Fibroblast of skin of back (primary cell): ENCODE measurements around the gene PDE2A.

Experiments
- DNase-seq: peaks from one replicate; pipeline ENCODE4 v3.0.0-alpha.2; 2013

Gene PDE2A

GRCh38 chr11:72541257-72541974, 132.8 kb downstream of the PDE2A start:
- DNase-seq, result no peak

- no peak for DNase-seq
These were observed 137.2 kb downstream of the PDE2A start for GRCh38 chr11:72537051-72537450.

GRCh38 chr11:72535194-72535547, 139.1 kb downstream of the PDE2A start:
- no peak for DNase-seq

GRCh38 chr11:72534371-72535193, 139.6 kb downstream of the PDE2A start:
- peak; percentile 24 for DNase-seq

- no peak for DNase-seq
These were observed 145.2 kb downstream of the PDE2A start for GRCh38 chr11:72529068-72529467.

GRCh38 chr11:72528121-72528520, 146.1 kb downstream of the PDE2A start:
- DNase-seq, result no peak
